DND-41 (cell line): Measurements from ENCODE around the gene ARHGAP35.
"Not testable (repeated sequence)": the region's sequence is repeated elsewhere in the genome, so short reads cannot be mapped to it uniquely, and the experiment has no call there.

Experiments
- ATAC-seq: fragments of 200-7000 bp; cut with Tn5 transposase; 3 replicates; pipeline ENCODE4 v1.9.1; 2021; ENCODE audit warnings: low read depth; ENCODE audit not compliant: insufficient read depth
- DNase-seq: peaks from one replicate; pipeline ENCODE4 v3.0.0-alpha.2; 2020
- H2AFZ ChIP-seq: 2 replicates; pipeline ENCODE4 v1.6.0; 2012; ENCODE audit warnings: low read depth, low read length
- H3K27ac ChIP-seq: 2 replicates; pipeline ENCODE4 v1.5.1; 2012; ENCODE audit warnings: low read length, inconsistent platforms
- H3K27me3 ChIP-seq: fragments of 200-600 bp; sonication (generic); 2 replicates; pipeline ENCODE4 v1.6.0; 2012; ENCODE audit warnings: low read length, mild to moderate bottlenecking, inconsistent platforms; ENCODE audit not compliant: insufficient read depth, poor library complexity
- H3K36me3 ChIP-seq: 2 replicates; pipeline ENCODE4 v1.5.1; 2012; ENCODE audit warnings: low read length, inconsistent platforms; ENCODE audit not compliant: insufficient read depth
- H3K4me1 ChIP-seq: 2 replicates; pipeline ENCODE4 v1.5.1; 2012; ENCODE audit warnings: mild to moderate bottlenecking, low read length; ENCODE audit not compliant: insufficient read depth
- H3K4me2 ChIP-seq: 2 replicates; pipeline ENCODE4 v1.6.0; 2012; ENCODE audit warnings: mild to moderate bottlenecking, moderate library complexity, low read length, inconsistent platforms; ENCODE audit not compliant: insufficient read depth
- H3K4me3 ChIP-seq, 2 experiments: fragments of 200-600 bp in 1 of 2; shearing (Covaris generic) in 1 of 2; 2 replicates each; pipeline ENCODE4 v1.5.1; 2012 to 2016; ENCODE audit warnings: inconsistent platforms in 2 of 2, low read length in 2 of 2, mild to moderate bottlenecking in 2 of 2, low read depth in 1 of 2, moderate library complexity in 1 of 2
- H3K79me2 ChIP-seq: 2 replicates; pipeline ENCODE4 v1.6.0; 2012; ENCODE audit warnings: low read length, inconsistent platforms; ENCODE audit not compliant: insufficient read depth
- H3K9ac ChIP-seq: 2 replicates; pipeline ENCODE4 v1.6.0; 2012; ENCODE audit warnings: low read depth, mild to moderate bottlenecking, inconsistent platforms, low read length, moderate library complexity
- H3K9me3 ChIP-seq: 2 replicates; pipeline ENCODE4 v1.5.1; 2012; ENCODE audit warnings: low read length, moderate library complexity, mild to moderate bottlenecking, inconsistent platforms; ENCODE audit not compliant: insufficient read depth, severe bottlenecking
- H4K20me1 ChIP-seq: 2 replicates; pipeline ENCODE4 v1.6.0; 2012; ENCODE audit warnings: low read length; ENCODE audit not compliant: insufficient read depth
- EZH2 ChIP-seq: IDR thresholded peaks from 3 replicates; pipeline ENCODE4 v1.6.1; 2012; ENCODE audit warnings: borderline replicate concordance, low read depth, mild to moderate bottlenecking, moderate library complexity, low read length, inconsistent platforms; ENCODE audit not compliant: severe bottlenecking
- TF ChIP-seq, protein P1 (sequence below): IDR thresholded peaks from 2 replicates; pipeline ENCODE4 v1.5.1; 2012; ENCODE audit warnings: borderline replicate concordance, low read length, moderate library complexity, mild to moderate bottlenecking; ENCODE audit not compliant: poor library complexity, severe bottlenecking; ENCODE audit errors: extremely low read depth

ARHGAP35 gene

DNA sequence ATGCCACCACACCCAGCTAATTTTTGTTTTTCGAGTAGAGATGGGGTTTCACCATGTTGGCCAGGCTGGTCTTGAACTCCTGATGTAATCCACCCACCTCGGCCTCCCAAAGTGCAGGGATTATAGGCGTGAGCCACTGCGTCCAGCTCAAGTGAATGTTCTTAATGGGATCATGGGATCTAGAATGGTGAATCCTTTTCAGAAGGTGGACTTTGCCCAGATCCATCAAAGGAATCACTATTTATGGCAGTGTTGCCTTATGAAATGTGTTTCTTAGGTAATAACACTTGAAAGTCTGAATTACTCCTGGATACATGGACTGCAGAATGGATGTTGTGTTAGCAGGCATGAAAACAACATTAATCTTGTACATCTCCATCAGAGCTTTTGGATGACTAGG is 20.3 kb downstream of the ARHGAP35 start:
- no peak overlapping the region for H3K9ac ChIP-seq
- H4K20me1 ChIP-seq, result peaks cover 34% of the 10 kb centered on the region; the same call in 1 of the 2 replicates
- peaks cover 6% of the 10 kb centered on the region; the same call in 1 of the 2 replicates for H3K36me3 ChIP-seq
- H3K27me3 ChIP-seq, result no peaks in the 10 kb centered on the region
- H3K79me2 ChIP-seq, result peaks cover 92% of the 10 kb centered on the region
- no peak for TF ChIP-seq EZH2
- TF ChIP-seq, protein P1, sequence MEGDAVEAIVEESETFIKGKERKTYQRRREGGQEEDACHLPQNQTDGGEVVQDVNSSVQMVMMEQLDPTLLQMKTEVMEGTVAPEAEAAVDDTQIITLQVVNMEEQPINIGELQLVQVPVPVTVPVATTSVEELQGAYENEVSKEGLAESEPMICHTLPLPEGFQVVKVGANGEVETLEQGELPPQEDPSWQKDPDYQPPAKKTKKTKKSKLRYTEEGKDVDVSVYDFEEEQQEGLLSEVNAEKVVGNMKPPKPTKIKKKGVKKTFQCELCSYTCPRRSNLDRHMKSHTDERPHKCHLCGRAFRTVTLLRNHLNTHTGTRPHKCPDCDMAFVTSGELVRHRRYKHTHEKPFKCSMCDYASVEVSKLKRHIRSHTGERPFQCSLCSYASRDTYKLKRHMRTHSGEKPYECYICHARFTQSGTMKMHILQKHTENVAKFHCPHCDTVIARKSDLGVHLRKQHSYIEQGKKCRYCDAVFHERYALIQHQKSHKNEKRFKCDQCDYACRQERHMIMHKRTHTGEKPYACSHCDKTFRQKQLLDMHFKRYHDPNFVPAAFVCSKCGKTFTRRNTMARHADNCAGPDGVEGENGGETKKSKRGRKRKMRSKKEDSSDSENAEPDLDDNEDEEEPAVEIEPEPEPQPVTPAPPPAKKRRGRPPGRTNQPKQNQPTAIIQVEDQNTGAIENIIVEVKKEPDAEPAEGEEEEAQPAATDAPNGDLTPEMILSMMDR, result no peak
- no peak overlapping the region for H3K4me3 ChIP-seq
- H2AFZ ChIP-seq, result no peak overlapping the region
- no peaks in the 10 kb centered on the region for H3K9me3 ChIP-seq
- no peak overlapping the region for H3K4me2 ChIP-seq
- no peaks in the 10 kb centered on the region for H3K4me1 ChIP-seq
- DNase-seq (no peak), ATAC-seq (no peak)
- H3K27ac ChIP-seq, result no peak overlapping the region

DNA sequence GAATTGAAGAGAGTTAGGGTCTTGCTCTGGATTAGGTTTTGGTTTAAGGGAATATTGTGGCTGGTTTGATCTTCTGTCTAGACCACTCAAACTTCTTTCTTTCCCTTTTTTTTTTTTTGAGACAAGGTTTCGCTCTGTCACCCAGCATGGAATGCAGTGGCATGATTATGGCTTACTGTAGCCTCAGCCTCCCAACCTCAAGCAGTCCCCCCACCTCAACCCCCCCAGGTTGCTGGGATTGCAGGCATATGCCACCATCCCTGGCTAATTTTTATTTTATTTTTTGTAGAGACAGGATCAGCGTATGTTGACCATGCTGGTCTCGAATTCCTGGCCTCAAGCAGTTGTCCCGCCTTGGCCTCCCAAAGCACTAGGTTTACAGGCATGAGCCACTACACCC is 21.2 kb downstream of the ARHGAP35 start:
- Histone ChIP-seq H4K20me1 (peaks cover 35% of the 10 kb centered on the region; the same call in 1 of the 2 replicates), H3K79me2 (peaks cover 93% of the 10 kb centered on the region), H3K4me2 (no peak overlapping the region), H3K4me3 (no peak overlapping the region), H3K27me3 (no peaks in the 10 kb centered on the region), H3K36me3 (peaks cover 6% of the 10 kb centered on the region; the same call in 1 of the 2 replicates), H3K9me3 (no peaks in the 10 kb centered on the region), H3K27ac (no peak overlapping the region), H3K4me1 (no peaks in the 10 kb centered on the region), H3K9ac (no peak overlapping the region), H2AFZ (no peak overlapping the region)
- ATAC-seq, result no peak
- TF ChIP-seq, protein P1, result no peak
- TF ChIP-seq EZH2, result no peak
- DNase-seq, result no peak

DNA sequence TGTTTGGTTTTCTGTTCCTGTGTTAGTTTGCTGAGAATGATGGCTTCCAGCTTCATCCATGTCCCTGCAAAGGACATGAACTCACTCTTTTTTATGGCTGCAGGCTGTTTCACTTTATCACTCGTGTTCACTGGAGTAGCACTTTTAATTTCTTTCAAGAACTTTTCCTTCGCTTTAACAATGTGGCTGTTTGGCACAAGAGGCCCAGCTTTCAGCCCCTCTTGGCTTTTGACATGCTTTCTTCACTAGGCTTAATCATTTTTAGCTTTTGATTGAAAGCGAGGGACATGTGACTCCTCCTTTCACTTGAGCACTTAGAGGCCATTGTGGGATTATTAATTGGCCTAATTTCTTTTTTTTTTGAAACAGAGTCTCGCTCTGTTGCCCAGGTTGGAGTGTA is 22.0 kb downstream of the ARHGAP35 start:
- Histone ChIP-seq H4K20me1 (peaks cover 35% of the 10 kb centered on the region; the same call in 1 of the 2 replicates), H3K79me2 (peaks cover 94% of the 10 kb centered on the region)
- ATAC-seq, H3K36me3 ChIP-seq, H3K4me3 ChIP-seq, H3K27me3 ChIP-seq, H2AFZ ChIP-seq, H3K4me1 ChIP-seq, H3K4me2 ChIP-seq, DNase-seq, H3K9me3 ChIP-seq, H3K27ac ChIP-seq, H3K9ac ChIP-seq: not testable (repeated sequence)

DNA sequence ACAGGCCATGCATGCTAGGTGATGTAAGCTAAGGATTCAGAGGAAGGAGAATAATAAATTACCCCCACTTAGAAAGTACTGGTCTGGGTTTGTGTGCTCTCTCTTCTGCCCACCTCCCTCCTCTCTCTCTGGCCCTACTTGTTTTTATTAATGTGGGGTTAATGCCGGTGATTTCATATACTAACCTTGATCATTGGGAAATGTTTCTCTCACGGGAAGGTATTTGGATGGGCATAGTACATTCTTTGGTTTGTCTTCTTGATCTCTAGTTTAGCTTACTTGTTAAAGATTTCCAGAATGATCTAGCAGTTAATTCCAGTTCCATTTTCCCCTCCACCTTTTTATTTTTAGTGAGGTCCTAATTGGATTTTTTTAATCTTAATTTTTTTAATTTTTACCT is 24.6 kb downstream of the ARHGAP35 start:
- no peaks in the 10 kb centered on the region for H3K4me1 ChIP-seq
- DNase-seq (no peak), ATAC-seq (no peak)
- no peak overlapping the region for H3K4me2 ChIP-seq
- peaks cover 92% of the 10 kb centered on the region for H3K79me2 ChIP-seq
- no peak overlapping the region for H3K4me3 ChIP-seq
- H2AFZ ChIP-seq, result no peak overlapping the region
- H3K9me3 ChIP-seq, result no peaks in the 10 kb centered on the region
- peaks cover 47% of the 10 kb centered on the region for H4K20me1 ChIP-seq
- 0 out of 2 replicates have a peak, but pooled peaks cover 2% of the 10 kb centered on the region for H3K36me3 ChIP-seq
- TF ChIP-seq, protein P1, result no peak
- no peak for TF ChIP-seq EZH2
- no peak overlapping the region for H3K9ac ChIP-seq
- no peaks in the 10 kb centered on the region for H3K27me3 ChIP-seq
- H3K27ac ChIP-seq, result no peak overlapping the region
